Activated CD4-positive, alpha-beta T cell treated with anti-CD3 and anti-CD28 coated beads, Interleukin-2, amount 50 U/mL, for 1 hour (primary cell): Measurements from ENCODE around the gene IRF2.

Experiments used
- DNase-seq: peaks from one replicate; pipeline ENCODE4 v3.0.0-alpha.2; 2020

The IRF2 gene

DNA sequence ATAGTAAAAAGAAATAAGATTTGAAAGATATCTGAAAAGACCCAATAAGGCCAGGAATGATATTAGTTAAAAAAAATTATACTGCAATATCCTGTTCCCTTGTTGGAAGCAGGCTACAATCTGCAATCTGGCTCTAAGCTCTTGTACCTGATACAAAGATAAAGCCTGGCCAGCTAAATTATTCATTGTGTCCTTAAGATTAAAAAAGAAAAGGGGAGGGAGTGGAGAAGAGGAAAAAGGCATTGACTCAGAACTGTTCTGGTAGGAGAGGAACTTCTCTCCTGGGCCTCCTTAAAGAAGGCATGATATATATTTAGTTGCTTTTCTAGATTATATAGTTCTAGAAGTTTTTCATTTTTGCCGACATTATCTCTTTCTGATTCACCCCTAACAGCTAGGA lies 46.7 kb downstream of the IRF2 start:
- no peak for DNase-seq

GRCh38 chr4:184427093-184427492 lies 47.3 kb downstream of the IRF2 start:
- DNase-seq = no peak

DNA sequence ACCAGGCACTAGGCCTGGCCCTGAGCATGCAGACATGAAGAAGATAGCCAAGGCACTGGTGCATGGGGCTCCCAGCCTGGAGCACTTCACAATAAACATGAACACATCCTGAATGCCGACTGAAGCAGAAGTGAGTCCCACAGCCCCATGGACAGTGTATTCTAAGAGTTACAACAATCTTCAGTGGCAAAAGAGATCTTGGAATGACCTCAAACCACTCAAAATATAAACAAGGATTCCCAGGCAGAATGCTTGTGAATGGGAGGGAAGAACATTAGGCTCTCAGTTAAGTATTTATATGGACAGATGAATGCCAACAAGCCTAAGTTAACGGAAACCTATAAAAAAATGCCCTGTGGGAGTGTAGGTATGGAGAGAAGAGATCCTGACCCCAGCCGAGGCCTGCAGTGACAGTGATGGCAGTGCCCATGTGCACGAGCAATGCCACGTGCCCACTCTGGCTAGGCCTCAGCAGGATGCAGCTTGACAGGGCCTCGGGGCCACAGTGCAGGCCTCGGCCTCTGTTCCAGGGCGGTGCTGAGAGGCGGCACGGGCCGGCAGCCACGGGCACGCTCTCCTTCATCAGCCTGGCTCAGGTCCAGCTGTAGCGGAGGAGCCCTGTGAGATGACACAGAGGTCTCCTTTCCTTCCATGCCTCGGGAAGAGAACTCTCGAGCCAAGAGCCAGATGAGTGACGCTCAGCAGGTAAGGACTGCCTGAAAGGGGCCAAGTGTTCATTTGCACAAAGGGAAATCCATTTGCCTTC lies 49.2 kb downstream of the IRF2 start:
- DNase-seq = no peak

GRCh38 chr4:184424279-184424678 lies 50.1 kb downstream of the IRF2 start:
- DNase-seq = no peak

GRCh38 chr4:184423003-184423686 lies 51.2 kb downstream of the IRF2 start:
- no peak for DNase-seq

GRCh38 chr4:184422378-184422777 lies 52.0 kb downstream of the IRF2 start:
- DNase-seq = no peak

GRCh38 chr4:184421533-184422155 lies 52.7 kb downstream of the IRF2 start:
- no peak for DNase-seq

- DNase-seq = no peak
Observed at GRCh38 chr4:184420881-184421416, 53.4 kb downstream of the IRF2 start.

DNA sequence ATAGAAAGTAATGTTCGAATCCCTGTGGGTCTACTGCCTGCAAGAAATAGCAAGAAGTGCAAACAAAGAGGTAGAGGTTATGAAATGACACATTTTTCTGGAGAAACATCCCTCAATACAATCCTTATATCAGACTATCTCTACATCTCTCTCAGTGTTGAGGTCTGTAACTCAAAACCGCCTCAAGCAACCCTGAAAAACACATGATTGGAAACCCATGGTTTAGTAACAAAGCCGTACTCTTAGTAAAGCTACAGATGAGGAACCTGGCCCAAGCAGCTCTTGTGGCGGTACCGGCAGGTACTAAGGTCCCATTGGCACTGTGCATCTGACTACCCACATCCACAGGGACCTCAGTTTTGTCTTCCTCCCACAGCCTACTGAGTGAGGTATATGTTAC lies 53.9 kb downstream of the IRF2 start:
- no peak for DNase-seq

GRCh38 chr4:184419976-184420375 lies 54.4 kb downstream of the IRF2 start:
- DNase-seq = no peak

- DNase-seq = no peak
Observed at GRCh38 chr4:184417802-184418511, 56.4 kb downstream of the IRF2 start.

DNA sequence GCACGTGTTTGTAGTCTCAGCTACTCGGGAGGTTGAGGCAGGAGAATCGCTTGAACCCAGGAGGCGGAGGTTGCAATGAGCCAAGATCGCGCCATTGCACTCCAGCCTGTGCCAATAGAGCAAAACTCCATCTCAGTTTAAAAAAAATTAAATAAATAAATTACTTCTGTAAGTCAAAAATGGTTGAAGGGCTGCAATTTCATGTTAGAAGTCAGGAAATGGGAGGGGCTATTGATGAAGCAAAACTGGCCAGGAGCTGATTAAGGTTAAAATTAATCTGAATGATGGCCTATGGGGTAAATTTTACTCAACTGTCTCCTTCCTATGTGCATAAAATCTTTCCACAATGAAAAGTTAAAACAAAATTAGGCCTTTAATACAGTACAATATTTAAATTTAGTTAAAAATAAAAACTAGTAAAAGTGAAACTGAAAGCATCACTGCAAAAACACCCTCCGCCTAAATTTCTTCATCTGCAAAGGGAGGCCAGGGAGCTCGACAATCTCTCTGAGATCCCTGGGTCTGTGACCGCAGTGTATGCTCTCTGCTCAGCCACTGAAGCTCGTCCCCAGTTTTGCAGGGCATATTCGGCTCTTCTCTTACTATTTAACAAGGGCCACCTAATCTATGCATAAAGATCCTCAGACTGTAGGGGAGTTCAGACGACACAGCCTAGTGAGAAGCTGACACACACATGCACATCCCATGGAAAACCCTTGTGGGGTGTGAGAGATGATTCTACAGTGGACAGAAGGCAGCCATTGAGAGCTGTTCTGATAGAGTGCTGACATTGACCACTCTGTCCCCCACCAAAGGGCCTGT lies 57.2 kb downstream of the IRF2 start:
- DNase-seq = peak; percentile 19

- DNase-seq = no peak
Observed at GRCh38 chr4:184415071-184415470, 59.3 kb downstream of the IRF2 start.

DNA sequence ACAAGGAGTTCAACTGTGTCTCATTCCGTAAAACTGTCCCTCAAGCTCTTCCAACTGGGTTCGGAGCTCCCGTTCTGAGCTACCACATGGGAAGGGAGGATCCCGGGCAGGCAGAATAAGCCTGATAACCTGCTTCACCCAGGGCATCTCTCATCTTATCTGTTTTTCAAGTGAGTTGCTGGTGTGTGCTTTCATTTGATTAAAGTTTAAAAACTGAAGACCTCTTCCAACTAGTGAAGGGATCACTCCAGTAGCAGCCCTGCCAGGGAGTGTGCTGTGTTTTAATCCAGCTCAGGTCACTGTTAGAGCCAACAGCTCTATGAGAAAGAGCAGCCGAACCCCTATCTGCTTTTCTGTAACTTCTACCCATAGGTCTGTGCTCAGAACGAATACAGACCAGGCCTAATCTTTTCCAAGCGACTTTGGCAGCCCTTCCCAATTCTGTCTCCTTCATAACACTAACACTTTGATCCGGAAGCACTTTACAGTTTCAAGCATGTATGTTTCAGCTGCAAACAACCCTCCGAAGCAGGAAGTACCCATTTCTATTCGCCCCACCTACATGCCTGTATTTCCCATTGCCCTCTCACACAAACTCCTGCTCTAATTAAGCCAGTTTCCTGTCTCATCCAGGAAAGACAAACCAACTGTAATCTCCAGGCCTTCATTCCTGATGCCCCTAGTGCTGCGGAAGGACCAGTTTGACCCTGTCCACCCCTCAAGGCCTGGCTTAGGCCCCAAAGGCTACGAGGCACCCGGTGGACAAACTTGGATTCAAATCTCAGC lies 60.9 kb downstream of the IRF2 start:
- no peak for DNase-seq

- DNase-seq = no peak
Observed at GRCh38 chr4:184410748-184411147, 63.6 kb downstream of the IRF2 start.

GRCh38 chr4:184409911-184410692 lies 64.2 kb downstream of the IRF2 start:
- no peak for DNase-seq

GRCh38 chr4:184409502-184409901 lies 64.8 kb downstream of the IRF2 start:
- no peak for DNase-seq

GRCh38 chr4:184408684-184409081 lies 65.7 kb downstream of the IRF2 start:
- no peak for DNase-seq

- no peak for DNase-seq
Observed at GRCh38 chr4:184408021-184408683, 66.2 kb downstream of the IRF2 start.

DNA sequence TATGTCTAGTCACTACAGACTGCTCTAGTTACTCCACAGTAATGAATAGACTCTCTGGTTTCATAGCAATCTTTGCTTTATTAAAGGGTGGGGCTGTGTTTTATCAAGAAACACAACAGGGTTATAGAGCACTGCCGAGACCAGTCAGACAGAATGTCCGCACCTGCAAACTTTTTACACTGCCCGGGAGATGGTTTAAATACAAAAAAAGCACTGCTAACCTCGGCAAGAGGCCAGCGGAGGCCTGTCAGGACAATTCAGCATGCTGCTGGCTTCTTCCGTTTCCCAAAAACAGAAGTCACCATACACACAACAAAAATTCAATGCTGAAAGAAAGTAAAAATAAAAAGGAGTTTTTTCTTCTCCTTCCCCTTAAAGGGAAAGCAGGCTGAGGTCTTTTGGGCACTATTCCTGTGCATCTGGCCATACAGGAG lies 67.4 kb downstream of the IRF2 start:
- no peak for DNase-seq
